Measurements from ENCODE around the gene ANXA4.
"Not testable (repeated sequence)": the region's sequence is repeated elsewhere in the genome, so short reads cannot be mapped to it uniquely, and the experiment has no call there.

The ANXA4 gene

DNA sequence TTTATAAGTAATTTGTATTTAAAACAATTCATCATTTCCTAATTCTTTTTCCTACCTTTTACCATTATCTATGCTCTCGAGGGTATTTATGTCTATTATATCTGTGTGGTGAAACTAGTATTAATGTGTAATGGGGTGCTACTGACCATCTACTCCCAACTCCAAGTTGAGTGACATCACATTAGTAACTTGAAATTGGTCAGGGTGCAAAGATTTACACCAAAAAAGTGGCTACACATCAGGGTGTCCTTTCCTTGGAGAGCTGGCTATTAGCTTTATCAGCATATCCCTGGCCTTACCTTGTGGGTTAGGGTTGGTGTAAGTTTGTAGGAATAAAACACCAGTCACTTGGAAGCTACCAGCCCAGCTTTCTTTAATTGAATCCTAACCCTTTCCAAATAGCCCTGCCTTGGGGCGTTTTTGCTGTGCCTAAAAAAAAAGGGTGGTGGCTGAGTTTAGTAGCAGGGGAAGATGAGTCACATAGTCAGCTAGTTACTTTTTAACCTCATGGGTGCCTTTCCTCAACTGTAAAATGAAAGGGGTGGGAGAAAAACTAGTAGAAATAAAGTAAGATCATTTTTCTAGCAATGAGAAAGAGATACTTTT is 14.0 kb downstream of the ANXA4 start:
- DNase-seq = no peak

DNA sequence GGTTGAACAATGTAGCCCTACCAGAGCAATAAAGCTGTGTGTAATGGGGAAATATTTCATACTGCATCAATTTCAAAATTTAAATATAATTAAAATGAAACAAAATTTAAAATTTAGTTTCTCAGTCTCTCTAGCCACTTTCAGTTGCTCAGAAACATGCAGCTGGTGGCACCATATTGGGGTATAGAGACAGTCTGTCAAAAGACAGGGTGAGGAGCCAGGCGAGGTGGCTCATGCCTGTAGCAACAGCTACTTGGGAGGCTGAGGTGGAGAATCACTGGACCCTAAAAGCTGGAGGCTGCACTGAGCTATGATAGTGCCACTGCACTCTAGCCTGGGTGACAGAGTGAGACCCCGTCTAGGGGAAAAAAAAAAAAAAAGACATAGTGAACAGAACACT is 20.1 kb downstream of the ANXA4 start:
- no peak for DNase-seq

DNA sequence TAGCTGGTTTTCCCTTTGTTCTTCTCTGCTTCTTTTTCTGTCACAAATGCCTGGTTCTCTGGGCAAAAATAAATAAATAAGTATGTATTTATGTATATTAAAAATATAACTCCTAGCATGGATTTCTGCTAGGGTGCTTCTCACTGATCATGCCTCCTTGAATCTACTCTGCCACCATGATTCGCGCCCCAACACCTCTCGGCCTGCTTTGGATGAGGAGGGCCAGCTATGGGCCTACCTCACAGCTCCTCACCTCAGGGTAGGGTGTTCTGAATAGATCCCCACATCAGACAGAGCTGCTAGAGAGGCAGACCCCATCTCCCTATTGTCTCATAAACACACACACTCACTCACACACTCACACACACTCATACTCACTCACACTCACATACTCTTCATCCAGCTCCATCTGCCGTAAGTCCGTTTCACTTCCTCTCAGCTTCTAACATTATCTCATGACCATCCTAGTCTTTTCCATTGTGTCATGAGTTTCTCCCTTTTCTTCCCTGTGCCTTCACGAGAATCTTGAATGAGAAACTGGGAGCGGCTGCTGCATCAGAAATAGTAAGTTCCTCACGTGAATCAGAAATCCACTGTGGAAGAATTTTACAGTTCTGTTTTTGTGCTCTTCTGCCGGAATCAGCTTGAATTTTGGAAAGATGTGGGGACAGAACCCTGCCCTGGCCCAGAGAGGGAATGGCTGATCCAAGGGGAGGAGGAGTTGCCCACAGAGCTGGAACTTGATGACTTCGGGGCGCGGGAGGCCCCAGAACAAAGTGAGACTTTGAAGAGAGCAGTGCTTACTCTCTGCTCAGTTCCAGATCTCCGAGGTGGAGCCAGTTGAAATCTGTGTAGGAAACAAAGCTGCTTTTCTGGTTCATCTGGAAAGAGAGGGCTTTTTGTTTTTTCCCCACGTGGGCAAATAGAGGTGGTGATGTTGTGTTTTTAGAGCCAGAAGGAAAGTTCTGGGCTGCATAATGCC is 20.9 kb downstream of the ANXA4 start:
- DNase-seq = no peak

DNA sequence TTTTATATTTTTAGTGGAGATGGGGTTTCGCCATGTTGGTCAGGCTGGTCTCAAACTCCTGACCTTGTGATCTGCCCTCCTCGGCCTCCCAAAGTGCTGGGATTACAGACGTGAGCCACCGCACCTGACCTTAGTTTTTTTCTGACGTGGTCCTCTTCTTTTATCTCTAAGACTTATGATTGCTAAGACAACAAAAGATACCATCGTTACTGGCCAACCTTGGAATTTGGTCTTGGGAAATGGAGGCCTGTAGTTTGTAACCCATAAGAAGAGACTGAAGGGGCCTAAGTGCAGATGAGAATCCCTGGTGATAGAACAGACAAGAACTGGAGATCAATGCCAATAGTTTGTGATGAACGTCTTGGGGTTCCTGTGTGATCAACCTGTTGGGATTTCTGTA is 21.9 kb downstream of the ANXA4 start:
- DNase-seq = not testable (repeated sequence)

DNA sequence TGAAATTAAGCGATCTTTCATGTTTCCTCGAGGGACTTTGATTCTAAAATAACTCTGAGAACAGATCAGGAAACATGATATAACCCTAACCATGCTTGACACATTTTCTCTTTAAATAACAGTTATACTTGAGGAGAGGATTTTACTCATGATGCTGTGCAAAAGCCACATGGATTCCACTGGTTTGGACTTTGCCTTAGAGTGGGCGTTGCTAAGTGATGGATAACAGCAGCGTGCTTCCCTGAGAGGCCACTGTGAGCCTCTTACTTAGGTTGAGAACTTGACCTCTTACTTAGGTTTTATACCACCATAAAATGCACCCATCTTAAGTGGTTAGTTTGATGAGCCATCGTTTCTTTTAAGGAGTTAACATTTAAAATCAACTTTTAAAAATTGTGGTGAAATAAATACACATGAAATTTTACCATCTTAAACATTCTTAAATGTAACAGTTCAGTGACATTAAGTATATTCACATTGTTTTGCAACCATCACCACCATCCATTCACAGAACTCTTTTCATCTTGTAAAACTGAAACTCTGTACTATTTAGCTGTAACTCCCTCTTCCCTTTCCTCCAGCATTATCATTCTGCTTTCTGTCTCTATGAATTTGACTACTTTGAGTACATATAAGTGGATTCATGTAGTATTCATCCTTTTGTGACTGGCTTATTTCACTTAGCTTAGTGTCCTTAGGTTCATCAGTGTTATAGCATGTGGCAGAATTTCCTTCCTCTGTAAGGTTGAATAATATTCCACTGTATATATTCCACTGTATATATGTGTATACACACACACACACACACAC is 22.6 kb downstream of the ANXA4 start:
- no peak for DNase-seq

DNA sequence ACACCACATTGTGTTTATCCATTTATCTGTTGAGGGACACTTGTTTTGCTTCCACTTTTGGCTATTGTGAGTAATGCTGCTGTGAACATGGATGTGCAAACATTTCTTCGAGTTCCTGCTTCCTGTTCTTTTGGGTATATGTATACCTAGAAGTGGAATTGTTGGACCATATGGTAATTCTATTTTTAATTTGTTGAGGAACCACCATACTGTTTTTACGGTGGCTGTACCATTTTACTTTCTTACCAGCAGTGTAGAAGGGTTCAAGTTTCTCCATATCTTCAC is 23.1 kb downstream of the ANXA4 start:
- DNase-seq = no peak

DNA sequence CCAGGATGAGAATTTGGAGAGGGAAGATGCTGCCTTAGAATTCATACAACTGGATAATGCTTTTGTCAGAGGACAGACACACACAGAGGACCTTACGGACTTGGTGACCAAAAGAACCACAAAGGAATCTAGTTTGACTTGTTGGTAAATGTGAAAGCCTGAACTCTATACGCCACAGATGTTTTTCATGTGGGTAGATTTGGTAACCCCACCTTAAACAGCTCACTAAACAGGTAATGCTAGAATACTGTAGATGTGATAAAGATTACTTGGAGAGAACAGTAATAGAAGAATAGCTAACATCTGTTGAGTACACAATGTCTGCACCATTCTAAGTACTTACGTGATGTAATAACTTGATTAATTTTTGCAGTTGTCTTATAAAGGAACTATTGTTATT is 24.1 kb downstream of the ANXA4 start:
- no peak for DNase-seq

DNA sequence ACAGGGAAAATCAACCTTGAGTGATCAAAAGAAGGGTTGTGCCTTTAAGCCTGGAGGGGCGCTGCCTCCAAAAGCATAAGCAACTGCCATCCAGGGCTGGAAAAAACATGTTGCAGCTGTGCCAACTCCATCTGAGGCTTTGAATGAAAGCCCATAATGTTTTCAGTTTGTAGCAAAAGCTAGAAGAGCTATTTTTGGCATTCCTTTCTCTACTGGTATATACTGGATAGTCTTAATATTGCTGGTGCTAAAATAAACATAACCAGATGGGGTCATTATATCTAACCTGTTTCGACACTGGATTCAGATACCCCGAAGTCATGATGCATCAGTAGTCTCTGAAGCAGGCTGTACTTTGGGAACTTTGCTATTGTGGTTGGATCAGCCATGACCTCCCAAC is 25.1 kb downstream of the ANXA4 start:
- no peak for DNase-seq

DNA sequence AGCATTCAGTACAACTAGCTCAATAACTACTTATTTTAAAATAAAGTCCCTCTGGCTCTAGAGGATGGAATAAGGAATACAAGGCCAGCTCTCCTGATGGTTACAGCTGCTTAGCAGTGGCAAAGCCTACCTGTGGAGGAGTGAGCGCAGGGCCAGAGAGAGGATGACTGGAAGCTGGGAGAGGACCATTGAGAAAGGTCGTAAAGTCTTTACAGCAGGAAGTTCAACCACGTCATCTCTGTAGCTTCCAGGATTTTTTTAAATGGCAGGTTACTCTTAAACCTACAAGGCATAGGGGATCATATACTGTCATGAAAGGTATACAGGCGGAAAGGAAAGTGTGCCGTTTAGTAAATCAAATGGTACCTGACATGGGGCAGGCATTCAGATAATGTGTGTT is 26.3 kb downstream of the ANXA4 start:
- no peak for DNase-seq

DNA sequence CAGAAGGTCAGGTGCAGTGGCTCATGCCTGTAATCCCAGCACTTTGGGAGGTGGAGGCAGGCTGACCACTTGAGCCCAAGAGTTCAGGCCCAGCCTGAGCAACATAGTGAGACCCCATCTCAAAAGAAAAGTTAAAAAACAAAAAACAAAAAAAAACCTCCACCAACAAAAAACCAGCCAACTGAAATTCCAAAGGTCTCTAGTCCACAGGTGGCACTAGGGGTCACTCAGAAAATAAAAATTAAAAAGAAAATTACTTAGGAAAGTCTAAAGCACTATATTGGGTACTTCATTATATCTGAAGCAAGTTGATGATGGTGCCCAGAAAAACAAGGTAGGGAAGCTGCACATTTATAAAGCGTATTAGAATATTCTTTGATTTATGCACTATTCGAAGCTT is 26.9 kb downstream of the ANXA4 start:
- no peak for DNase-seq

DNA sequence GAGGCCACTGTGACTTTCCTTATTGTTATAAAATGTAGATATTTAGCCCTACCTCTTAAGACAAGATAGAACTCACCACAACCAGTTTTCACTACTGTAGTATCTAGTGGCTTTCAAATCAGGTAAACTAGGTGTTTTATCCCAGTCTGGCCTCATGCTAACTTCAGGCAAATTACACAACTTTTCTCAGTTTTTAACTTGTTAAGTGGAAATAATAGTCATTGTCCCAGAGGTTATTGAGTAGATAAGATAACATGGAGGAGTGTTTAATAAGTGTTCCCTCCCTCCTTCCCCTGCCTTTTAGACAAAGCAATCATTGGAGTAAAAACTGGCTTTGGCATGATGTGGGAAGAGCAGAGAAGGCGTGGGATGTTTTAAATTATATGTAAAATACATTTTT is 27.3 kb downstream of the ANXA4 start:
- DNase-seq = no peak

DNA sequence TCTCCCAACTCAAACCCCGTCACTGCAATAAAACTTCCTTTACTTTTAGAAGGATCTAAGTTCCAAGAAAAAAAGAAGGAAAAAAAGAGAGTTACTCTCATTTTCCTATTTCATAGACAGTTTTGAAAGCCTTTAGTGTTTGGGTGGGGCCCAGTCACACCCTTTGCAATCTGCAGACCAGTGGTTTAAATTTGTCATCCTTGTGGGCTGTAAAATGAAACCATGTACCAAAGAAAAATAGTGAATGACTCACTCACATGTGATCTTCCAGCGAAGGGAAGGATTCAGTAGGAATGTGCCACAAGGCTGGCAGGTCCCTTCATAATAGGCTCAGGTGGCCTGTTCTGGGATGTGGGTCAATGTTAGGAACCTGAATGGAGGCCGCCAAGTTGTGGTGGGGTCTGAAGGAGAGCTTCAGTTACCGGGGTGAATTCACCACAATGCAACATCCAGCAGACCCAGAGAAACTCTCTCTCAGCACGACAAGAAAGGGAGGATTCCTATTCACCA is 28.3 kb downstream of the ANXA4 start:
- no peak for DNase-seq

DNA sequence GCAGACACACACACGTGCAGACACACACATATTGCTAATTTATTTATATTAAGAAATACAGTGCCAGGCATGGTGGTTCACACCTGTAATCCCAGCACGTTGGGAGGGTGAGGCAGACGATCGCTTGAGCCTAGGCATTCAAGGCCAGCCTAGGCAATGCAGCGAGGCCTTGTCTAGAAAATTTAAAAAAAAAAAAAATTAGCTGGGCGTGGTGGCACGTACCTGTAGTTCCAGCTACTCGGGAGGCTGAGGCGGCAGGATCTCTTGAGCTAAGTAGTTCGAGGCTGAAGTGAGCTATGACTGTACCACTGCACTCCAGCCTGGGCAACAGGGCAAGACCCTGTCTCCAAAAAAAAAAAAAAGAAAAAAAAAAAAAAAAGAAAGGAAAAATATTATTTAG is 28.8 kb downstream of the ANXA4 start:
- no peak for DNase-seq

DNA sequence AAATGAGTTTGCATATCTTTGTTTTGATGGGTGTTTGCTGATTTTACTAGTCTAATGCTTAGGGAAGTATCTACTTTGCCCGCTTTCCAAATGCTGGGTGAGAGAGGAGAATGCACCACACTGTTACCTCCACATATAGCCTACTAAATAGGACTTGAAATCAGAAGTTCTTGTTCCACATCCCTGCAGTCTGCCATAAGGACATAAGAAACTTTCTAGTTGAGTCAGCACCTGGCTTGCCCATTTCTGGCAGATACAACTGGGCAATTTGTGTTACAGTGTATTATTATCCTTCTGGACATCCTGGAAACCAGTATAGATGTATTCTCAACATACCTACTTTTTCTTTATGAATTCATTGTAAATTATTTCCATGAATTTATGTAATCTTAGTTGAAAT is 29.5 kb downstream of the ANXA4 start:
- DNase-seq = no peak

DNA sequence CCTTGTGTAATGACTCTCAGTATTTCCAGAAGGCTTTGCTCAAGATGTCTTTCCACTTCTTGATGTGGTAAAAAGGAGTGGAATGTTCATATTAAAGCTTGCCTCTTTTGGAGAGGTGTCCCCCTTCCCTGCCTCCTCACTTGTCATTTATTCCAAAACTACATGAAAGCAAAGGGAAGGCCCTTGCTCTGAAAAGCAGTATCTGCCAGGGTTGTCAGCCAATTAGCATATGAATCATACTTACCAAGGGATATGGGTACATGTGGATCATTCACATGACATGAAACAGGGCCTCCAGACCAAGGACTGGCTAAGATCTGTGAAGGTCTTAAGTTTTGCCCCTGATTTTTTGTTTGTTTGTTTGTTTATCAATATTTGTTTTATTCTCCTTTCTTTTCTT is 31.3 kb downstream of the ANXA4 start:
- DNase-seq = no peak

DNA sequence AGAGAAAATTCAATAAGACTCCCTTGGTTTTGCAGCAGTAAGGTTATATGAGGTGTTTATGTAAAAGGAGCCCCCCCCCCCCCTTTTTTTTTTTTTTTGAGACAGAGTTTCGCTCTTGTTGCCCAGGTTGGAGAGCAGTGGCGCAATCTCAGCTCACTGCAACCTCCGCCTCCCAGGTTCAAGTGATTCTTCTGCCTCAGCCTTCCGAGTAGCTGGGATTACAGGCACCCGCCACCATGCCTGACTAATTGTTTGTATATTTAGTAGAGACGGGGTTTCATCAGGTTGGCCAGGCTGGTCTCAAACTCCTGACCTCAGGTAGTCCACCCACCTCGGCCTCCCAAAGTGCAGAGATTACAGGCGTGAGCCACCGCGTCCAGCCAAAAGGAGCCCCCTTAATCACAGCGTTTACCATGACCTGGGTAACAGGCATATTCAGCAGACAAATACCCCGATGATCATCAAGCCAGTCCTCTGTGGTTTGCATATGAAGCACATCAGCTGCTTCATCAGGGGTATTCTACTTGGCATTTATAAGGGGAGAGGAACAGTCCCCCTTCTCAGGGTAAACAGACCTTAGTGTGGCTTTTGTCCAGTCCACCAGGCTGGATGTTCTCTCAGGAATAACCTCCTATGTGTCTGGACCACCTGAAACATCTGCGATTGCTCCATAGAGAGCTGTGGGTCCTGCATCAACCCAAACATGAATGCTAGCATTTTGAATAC is 32.5 kb downstream of the ANXA4 start:
- not testable (repeated sequence) for DNase-seq

DNA sequence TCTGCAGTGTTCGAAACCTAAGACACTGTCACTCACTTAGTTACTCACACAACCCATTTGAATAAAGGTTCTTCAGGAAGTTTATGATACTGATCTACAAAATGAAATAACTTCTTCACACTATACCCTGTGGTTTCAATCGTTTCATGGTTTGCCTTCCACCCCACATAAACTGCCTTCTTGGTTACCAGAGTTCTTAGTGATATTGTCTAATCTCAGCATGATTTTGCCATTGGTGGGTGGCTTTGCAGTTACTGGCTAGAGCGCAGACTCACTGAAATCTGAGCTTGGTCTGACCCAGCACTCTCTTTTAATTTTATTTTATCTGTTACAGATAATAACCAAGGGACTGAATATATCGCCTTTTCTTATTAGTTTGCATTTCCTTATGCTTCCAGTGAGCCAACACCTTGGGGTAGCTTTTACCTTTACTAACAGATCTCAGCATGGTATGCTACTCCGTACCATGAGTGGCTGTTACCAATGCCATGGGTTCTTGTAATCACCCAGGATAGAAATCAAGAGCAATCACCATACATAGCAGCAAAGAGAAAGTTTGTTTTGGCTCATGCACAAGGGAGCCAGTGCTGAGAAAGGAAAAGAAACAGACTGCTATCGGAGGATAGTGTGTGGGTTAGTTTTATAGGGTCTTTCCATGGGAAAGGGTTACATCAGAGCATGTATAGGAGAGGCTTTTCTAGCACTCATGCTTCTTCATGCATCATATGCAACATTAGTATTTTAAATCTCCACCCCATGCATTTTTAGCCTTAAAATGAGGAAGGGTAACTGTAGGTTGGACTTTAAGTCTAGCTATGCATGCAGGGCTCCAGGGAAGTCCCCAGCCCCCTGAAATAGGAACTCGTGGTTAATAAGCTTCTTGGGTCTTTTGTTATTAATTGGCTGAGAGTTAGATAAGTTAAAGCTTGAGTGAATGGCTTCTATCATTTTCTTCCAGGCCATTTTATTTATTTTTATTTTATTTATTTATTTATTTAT is 33.3 kb downstream of the ANXA4 start:
- no peak for DNase-seq

DNA sequence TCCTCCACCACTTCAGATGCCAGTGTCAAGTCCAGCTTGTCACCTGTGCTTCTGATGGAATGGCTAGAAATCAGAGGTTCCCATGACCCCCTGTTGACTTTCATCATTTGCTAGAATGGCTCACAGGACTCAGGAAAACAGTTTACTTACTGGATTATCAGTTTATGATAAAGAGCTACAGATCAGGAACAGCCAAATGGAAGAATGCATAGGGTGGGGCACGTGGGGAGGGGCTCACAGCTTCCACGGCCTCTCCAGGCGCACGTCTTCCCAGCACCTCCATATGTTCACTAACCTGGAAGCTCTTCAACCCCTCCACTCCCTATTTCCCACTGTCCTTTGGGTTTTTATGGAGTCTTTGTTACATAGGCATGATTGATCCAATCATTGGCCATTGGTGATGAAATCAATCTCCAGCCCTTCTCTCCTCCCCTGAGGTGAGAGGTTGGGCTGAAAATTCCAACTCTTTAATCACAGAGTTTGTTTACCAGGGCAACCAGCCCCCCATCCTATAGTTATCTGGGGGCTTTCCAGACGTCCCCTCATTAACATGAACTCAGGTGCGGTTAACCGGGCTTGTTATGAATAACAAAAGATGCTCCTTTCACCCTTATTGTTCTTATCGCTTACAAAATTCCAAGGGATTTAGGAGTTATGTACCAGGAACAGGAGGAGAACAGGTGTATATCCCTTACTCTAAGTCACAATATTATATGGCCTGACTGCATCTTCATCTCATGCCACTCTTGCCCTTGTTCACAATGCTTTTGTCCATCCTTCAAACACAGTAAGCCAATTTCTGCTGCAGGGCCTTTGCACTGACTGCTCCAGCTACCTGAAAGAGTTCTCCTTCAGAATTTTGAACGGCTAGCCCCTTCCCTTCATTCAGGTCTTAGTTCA is 35.2 kb downstream of the ANXA4 start:
- DNase-seq = no peak

DNA sequence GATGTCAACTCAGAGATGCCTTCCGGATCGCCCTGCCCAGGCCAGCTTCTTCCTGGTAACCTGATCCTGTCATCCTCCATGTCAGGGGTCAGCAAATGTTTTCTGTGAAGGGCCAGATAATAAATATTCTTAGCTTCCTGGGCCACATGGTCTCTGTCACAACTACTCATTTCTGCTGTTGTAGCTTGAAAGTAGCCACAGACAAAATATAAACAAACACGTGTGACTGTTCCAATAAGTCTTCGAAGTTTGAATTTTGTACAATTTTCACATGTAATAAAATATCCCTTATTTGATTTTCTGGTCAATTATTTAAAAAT is 35.8 kb downstream of the ANXA4 start:
- no peak for DNase-seq

DNA sequence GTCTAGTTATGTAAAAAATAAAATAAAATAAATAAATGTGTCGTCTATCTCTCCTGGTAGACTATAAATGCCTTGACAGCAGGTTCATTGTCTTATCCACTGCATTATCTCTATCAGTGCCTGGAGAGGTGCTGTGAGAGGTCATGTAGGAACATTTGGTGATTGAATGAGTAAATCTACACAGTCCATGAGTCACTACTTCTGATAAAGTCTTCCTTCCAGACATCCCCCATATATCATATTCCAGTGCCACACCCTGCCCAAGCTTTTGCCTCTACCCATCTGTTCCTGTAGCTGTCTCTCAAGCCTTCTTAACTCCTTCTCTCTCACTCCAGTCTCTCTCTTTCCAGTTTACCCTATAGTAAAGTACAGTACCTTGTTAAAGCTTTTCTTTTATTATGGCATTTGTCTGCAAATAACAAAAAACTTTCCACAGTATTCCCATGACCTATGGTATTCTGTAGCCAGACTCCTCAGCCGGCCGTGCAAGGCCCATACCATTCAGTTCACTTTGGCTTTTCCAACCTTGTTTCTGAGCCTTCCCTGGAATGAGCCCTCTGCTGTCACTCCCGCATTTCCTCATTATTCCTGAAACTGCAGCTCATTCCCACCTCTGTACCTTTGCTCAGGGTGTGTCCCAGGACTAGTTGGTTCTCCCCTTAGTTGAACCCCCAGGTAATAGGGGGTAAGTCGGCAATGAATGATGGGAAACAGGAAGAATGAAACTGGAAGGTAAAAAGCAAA is 37.5 kb downstream of the ANXA4 start:
- DNase-seq = no peak

Data from activated effector memory CD4-positive, alpha-beta T cell treated with Interleukin-2 at 50 U/mL for 16 hours (primary cell).